Calu3 (cell line): ENCODE measurements around the gene L3MBTL1. TPM values are rescaled to one million over a fixed set of nuclear protein-coding genes. Genes with fewer than 3 reads are reported as not detected.

Source experiments
- BruUV-seq: library from RNA; stranded (reverse); fragments of 400-500 nt; replicated peaks from 2 replicates; lab custom pipeline; 2021; lab: Mats Ljungman, UMichigan
- CTCF ChIA-PET: fragments of 300-600 bp; sonication (Branson Sonifier 250); formaldehyde crosslinking; loops from one replicate; lab custom pipeline; 2022; ENCODE audit warnings: antibody characterized with exemption; lab: Charles Lee
- DNase-seq: peaks from one replicate; pipeline ENCODE4 v3.0.0; 2022
- H3K27ac Mint-ChIP-seq: one replicate; pipeline ENCODE4 v1.8.0; 2022; ENCODE audit warnings: mixed read lengths; ENCODE audit not compliant: unreplicated experiment
- H3K27me3 Mint-ChIP-seq: one replicate; pipeline ENCODE4 v1.8.0; 2022; ENCODE audit warnings: mixed read lengths; ENCODE audit not compliant: unreplicated experiment
- H3K36me3 Mint-ChIP-seq: one replicate; pipeline ENCODE4 v1.8.0; 2022; ENCODE audit warnings: mild to moderate bottlenecking, moderate library complexity, mixed read lengths; ENCODE audit not compliant: insufficient read depth, unreplicated experiment
- H3K4me1 Mint-ChIP-seq: one replicate; pipeline ENCODE4 v1.8.0; 2022; ENCODE audit warnings: mild to moderate bottlenecking, low read depth, mixed read lengths; ENCODE audit not compliant: unreplicated experiment
- H3K4me3 Mint-ChIP-seq: one replicate; pipeline ENCODE4 v1.8.0; 2022; ENCODE audit warnings: mild to moderate bottlenecking, low read depth, moderate library complexity, mixed read lengths; ENCODE audit not compliant: unreplicated experiment
- H3K9me3 Mint-ChIP-seq: one replicate; pipeline ENCODE4 v1.8.0; 2022; ENCODE audit warnings: low read depth, mixed read lengths; ENCODE audit not compliant: unreplicated experiment
- intact Hi-C: fragments of 100-400 bp; cut with micrococcal nuclease; formaldehyde crosslinking; loops from one replicate; pipeline ENCODE4 v1.10.0; 2022; ENCODE audit not compliant: unreplicated experiment
- total RNA-seq: library from RNA; stranded (reverse); gene quantifications from 2 replicates; pipeline ENCODE4 v1.2.3, GENCODE V29; 2022
- TF ChIP-seq, protein P1 (sequence below): fragments of 200-600 bp; IDR thresholded peaks from one replicate; pipeline ENCODE4 v1.8.0; 2022; ENCODE audit warnings: antibody characterized with exemption; ENCODE audit not compliant: unreplicated experiment

L3MBTL1 gene
- total RNA-seq, 1 experiment from 2014 or later, result 42.3 TPM

DNA sequence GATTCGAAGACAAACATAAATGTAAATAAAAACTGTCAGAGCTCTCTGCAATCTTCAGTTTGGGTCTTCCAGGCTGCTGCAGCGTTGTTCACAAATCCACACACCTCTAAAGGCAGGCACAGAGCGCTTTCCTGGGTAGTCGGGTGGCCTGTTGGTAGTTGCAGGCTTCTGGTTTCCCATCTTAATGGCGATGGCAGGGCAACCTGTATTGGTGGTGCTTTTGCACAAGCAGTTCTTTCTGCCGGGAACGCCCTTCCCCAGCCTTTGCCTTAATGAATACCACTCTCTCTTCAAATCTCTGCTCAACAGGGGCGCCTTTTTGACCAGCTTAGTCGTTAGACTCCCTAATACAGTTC, 82.5 kb downstream of the L3MBTL1 start:
- Mint-ChIP-seq H3K9me3 (no peaks in the 10 kb centered on the region), H3K36me3 (peaks cover 24% of the 10 kb centered on the region), H3K4me1 (peaks cover 22% of the 10 kb centered on the region), H3K27me3 (no peaks in the 10 kb centered on the region), H3K27ac (peak overlapping the region; percentile 81), H3K4me3 (peak overlapping the region; percentile 99)
- intact Hi-C loops, result loop anchor here (1.0 to 5.0 kb wide), 3 partner anchors 31 to 133 kb away; partner anchors contain the start of genes SGK2 and SRSF6
- no TSS peak for BruUV-seq
- CTCF ChIA-PET, result interaction anchor here (0.7 to 1.6 kb wide), 5 partner anchors 21 to 133 kb away, joined by 3 to 16 read pairs (median 3); partner anchors contain the start of gene SRSF6
- TF ChIP-seq, protein P1, sequence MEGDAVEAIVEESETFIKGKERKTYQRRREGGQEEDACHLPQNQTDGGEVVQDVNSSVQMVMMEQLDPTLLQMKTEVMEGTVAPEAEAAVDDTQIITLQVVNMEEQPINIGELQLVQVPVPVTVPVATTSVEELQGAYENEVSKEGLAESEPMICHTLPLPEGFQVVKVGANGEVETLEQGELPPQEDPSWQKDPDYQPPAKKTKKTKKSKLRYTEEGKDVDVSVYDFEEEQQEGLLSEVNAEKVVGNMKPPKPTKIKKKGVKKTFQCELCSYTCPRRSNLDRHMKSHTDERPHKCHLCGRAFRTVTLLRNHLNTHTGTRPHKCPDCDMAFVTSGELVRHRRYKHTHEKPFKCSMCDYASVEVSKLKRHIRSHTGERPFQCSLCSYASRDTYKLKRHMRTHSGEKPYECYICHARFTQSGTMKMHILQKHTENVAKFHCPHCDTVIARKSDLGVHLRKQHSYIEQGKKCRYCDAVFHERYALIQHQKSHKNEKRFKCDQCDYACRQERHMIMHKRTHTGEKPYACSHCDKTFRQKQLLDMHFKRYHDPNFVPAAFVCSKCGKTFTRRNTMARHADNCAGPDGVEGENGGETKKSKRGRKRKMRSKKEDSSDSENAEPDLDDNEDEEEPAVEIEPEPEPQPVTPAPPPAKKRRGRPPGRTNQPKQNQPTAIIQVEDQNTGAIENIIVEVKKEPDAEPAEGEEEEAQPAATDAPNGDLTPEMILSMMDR, result no peak
- peak; percentile 29 for DNase-seq

DNA sequence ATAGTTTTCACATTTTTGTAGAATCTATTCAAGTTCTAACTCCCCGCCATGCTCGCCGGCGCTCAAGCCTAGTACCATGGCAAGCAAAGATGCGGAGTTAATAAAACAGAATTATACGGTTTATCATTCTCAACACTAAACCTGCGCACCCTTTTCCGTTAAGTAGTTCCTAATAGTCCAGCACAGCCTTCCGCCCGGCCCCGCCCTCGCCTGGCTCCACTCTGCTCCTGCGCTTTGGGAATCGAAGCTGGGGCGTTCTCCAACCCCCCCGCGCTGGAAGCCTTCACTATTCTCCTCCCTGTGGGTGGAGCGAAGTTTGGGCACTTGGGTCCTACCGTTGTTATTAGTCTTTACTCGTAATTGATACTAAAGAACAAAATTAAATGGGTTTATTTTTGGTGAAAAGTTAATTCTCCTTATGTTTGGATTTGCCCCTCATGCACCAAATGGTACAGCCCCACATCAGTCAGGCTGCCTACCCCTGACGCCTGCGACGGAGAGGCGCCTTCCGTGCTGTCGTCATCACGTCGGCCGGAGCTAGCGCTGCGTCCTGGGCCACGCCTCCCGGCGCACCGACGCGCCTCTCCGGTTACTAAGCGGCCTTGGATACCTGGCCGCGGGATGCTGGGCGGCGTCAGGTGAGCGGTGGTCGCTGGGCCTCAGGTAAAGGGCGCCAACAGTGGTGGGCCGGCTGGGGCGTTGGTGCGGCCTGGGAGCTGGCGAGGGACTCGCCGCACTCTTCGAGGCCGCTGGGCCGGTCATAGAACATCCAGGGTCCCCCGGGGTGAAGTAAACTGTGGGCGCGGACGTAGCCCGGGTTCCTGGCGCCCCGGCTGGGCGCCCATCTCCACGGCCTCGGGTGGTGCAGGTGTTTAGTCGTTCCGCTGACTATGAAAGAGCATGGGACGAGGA, 83.2 kb downstream of the L3MBTL1 start, which contains the start of gene IFT52:
TSS of gene IFT52 (plus strand) at position 546 of the 912 bp plus-strand sequence. CDS start 3,762 bp downstream, outside the sequence.
- Mint-ChIP-seq H3K9me3 (no peaks in the 10 kb centered on the region), H3K27ac (peak within 1 kb of the TSS; percentile 81), H3K4me3 (peak within 1 kb of the TSS; percentile 99), H3K36me3 (peaks cover 30% of the 10 kb centered on the region), H3K27me3 (no peaks in the 10 kb centered on the region), H3K4me1 (peaks cover 21% of the 10 kb centered on the region)
- TF ChIP-seq, protein P1, result no peak
- DNase-seq, result peak; percentile 97
- BruUV-seq, result no TSS peak
- CTCF ChIA-PET, result interaction anchor here (0.6 to 1.6 kb wide), 17 partner anchors 11 to 493 kb away, joined by 3 to 16 read pairs (median 3); partner anchors contain the start of genes SGK2 and SRSF6
- intact Hi-C loops, result loop anchor here (1.0 to 5.0 kb wide), 3 partner anchors 32 to 133 kb away; partner anchors contain the start of genes SGK2 and SRSF6

Other genes with a start within 250 kb of the L3MBTL1 start
- 202 and 205 TPM in 2 replicates for gene SRSF6, start 49.8 kb upstream of the L3MBTL1 start, total RNA-seq
- 45.6 and 46.5 TPM in 2 replicates for gene SGK2, start 51.3 kb downstream of the L3MBTL1 start, total RNA-seq
- gene IFT52, start 83.2 kb downstream of the L3MBTL1 start, total RNA-seq, result 30.2 and 30.8 TPM in 2 replicates
- 113 and 125 TPM in 2 replicates for gene MYBL2, start 159.4 kb downstream of the L3MBTL1 start, total RNA-seq
- not detected in 2 replicates for gene GTSF1L, start 219.3 kb downstream of the L3MBTL1 start, total RNA-seq